ENCODE results near the gene FERD3L. TPM values are rescaled to one million over a fixed set of nuclear protein-coding genes. Genes with fewer than 3 reads are reported as not detected.
A peak's percentile ranks its signal among the peaks of the same experiment; 100 is the strongest.
"Not testable (repeated sequence)": the region's sequence is repeated elsewhere in the genome, so short reads cannot be mapped to it uniquely, and the experiment has no call there.

FERD3L gene, protein sequence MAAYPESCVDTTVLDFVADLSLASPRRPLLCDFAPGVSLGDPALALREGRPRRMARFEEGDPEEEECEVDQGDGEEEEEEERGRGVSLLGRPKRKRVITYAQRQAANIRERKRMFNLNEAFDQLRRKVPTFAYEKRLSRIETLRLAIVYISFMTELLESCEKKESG
- total RNA-seq (2014; rRNA removed; shearing (Covaris generic)), result not detected in 2 replicates

DNA sequence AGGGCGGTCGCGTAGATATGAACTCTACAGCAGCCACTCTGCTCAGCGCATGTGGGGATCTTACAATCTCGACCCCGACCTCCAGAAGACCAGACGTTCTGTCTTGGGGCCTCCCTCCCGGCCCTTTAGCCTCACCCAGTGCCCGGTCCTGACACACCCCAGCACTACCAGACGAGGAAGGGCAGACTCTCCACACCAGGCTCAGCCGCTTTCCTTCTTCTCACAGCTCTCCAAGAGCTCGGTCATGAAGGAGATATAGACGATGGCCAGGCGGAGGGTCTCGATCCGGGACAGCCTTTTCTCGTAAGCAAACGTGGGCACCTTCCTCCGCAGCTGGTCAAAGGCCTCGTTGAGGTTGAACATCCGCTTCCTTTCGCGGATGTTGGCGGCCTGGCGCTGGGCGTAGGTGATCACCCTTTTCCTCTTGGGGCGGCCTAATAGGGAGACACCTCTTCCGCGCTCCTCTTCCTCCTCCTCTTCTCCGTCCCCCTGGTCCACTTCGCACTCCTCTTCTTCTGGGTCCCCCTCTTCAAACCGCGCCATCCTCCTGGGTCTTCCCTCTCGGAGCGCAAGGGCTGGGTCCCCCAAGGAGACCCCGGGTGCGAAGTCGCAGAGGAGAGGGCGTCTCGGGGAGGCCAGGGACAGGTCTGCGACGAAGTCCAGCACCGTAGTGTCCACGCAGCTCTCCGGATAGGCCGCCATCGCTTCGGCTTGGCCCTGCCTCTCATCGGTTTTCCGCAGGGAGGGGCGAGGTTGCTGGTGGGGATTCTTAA is at the start of gene FERD3L:
Gene FERD3L (minus strand): TSS at position 761 of the 773 bp plus-strand sequence. CDS start 59 bp downstream, at position 702.
- no peak for DNase-seq (ENCODE audit: low spot score)

DNA sequence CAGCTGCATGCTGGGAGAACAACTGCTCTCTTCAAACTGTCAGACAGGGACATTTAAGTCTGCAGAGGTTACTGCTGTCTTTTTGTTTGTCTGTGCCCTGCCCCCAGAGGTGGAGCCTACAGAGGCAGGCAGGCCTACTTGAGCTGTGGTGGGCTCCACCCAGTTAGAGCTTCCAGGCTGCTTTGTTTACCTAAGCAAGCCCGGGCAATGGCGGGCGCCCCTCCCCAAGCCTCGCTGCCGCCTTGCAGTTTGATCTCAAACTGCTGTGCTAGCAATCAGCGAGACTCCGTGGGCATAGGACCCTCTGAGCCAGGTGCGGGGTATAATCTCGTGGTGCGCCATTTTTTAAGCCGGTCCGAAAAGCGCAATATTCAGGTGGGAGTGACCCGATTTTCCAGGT is 49.2 kb upstream of the FERD3L start:
- DNase-seq (ENCODE audit: low spot score), result not testable (repeated sequence)

DNA sequence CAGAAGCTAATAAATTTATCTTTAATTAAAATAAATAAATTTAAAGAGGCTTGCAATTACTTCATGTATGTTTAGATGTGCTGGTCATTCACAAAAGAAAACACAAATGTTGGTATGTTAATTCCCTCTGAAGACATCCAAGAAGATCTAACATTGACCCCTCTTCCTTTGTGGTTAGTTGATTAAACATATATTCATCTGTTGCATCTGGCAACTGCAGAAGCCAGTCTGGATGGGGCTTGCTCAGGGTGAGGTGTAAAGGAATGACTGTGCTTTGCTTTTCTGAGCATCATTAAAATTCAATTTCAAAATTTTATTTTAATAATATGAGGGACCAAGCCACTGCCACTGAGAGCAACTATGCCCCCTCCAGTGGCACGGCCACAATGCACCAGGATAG is 36.4 kb upstream of the FERD3L start:
- no peak for DNase-seq (ENCODE audit: low spot score)

DNA sequence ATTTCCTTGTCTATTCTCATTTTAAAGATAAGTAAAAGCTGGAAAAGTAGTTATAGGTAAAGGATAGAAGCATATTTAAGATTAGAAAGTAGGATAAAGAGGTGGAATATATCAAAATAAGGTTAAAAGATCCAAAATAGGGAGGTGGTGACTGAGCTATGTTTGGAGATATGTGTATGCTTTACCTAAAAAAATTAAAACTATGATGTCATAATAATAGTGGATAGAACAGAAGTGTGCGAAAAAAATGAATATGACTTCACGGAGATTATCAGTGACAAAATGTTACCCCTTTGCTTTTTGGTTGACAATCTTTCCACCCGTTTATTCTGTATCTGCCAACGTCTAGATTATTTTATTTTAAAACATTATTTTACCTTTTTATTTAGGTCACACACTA is 33.4 kb upstream of the FERD3L start:
- no peak for DNase-seq (ENCODE audit: low spot score)

DNA sequence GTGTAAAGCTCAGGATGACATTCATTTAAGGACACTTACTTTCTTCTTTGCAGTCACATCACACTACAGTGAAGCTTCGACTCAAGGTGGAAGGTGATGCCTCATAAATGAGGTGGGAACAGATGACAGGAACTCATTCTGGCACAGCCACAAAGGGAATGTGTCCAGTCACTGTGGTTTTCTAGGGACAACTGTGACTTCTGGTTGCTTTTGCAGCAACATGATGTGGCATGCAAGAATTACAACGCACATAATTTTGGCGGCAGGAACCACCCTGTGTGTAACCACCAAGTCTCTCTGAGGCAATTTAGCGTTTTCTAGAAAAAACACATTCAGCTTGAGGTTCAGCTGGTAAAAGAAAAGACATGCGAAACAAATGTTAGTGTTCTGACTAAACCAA is 32.0 kb upstream of the FERD3L start:
- peak; percentile 4 for DNase-seq (ENCODE audit: low spot score)

DNA sequence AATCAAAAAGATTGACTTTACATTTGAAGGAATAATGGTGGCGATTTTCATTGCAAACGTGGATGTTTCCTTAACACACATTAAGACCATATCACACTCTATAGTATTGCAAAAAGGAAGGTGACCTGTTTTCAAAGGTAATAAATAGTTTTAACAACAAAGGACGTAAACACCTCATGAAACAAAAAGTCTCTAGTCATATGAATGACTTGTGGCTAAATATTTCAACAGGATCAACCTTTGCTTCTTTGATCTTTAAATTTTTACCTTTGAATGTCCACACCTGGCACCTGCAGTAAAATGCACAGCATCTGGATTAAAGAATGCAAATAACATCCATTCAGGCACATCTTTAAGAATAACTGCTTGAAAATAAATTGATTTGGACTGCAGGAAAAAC is 30.0 kb upstream of the FERD3L start:
- no peak for DNase-seq (ENCODE audit: low spot score)

DNA sequence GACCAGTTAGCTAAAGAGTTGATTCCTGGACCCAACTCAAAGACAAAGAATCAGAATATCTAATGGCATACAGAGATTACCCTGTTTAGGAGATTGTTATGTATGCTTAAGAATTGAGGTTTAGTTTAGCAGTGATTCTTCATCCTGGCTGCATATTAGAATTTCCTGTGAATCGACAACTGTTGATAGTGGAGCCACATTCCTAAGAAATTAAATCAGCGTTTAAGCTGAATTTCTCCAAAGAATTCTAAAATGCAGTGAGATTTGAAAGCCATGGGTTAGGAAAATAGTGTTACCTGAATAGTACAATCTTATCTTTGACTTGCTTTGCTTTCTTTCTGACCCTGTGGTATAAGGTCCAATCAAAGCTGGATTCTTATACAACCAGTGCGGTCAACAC is 16.4 kb upstream of the FERD3L start:
- no peak for DNase-seq (ENCODE audit: low spot score)

DNA sequence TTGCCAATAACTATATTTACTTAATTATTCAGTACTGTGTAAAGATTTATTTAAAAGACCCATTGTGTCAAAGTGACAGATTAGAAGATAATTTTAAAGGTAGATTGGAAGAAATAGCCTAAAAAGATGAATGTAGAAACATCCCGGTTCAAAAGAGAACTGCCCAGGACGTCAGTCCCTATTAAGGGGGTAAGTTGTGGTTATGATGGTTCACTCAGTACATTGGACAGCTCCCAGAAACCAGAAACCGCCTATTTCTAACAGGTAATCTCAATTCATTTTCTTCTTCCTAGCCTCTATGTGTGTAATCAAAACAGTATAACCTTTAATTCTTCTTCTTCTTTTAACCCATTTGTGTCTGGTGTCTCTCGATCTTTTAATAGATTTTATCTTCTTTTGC is 1.5 kb upstream of the FERD3L start:
- DNase-seq (ENCODE audit: low spot score), result peak; percentile 56

DNA sequence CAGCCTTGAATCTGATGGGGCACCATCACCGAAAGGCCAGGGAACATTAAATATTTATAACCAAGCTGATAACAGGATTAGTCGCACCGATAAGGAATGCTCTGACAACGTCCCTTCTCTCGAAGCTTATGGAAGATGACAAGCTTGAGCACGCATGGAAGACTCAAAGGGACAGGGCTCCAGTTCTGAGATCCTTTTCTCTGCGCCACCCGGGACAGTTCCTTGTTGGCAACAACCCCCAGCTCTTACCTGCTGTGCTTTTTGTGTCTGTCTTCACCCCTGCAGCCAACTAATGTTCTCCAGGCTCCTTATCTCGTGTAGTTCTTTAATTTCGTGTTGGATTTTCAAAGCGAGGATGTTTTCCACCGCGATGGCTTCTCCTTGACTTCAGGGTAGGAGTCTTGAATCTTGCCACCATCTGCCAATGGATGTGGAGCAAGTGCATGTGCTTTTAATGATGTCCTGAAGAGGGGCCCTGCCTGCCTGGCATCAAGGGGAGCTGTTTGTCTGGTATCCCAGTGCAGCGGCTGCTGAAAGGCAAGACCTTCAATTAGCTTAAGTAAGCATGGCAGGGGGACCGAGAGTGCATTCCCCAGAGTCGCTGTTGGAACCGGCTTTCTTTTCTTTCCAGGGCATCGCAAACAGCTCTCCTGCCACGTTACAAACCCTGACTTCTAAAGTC is 354 bp upstream of the FERD3L start:
- DNase-seq (ENCODE audit: low spot score), result no peak

DNA sequence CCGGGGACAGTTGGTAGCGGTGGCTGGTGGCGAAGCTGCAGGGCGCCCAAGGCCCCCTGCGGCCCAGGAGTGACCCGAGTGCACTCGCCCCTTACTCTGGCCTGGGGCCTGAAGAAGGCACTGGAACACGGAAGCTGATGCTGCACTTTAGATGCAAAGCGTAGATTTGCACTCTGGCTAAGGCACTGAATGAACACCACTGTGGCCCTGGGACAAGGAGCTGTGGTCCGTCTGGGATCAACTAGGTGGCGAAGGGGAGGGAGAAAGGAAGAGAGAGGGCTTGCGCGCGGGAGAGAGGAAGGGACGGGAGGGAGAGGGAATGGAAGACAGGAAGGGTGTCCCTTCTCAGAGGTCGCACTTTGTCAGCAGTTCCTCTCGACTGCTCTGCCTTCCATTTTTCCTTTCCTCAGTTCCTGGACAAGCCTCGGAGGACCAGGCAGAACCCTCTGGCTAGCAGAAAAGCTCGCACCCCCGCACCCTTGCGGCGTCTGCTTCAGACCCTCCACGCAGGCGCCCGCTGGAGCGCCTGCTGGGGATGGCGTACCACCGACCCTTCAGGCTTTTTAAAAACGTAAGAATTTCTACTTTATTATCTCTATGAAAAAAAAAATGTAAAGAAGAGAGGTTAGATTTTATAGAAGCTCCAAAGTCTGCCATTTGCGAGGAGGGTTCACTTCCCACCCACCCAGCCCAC is 1.2 kb downstream of the FERD3L start:
- no peak for DNase-seq (ENCODE audit: low spot score)

DNA sequence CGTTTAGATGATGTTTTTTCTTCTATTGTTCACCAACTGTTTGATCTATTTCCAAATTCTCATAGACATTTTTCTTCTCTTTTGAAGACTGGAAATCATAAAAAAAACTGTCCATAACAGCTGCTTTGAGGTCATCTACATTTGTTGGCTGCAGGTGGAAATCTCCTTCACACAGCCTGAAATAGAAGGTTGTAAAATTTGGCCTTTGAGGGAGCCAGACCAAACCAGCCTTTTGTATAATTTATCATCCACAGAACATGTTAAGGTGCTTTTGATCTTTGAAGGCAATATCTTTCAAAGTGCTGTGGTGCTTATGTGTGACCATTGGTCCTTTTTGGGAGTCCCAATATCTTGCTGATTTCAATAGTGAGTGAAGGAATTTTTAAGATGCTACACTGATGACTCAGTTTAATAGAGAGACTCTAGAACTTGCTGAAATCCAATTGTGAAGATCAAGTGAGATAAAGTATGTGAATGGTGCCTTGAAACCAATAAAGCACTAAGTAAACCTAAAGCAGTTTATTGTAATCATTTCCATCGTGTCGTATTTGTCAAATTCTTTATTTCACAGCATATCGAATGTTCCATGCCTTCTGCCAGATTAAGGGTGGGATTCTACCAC is 5.4 kb downstream of the FERD3L start:
- DNase-seq (ENCODE audit: low spot score), result no peak

DNA sequence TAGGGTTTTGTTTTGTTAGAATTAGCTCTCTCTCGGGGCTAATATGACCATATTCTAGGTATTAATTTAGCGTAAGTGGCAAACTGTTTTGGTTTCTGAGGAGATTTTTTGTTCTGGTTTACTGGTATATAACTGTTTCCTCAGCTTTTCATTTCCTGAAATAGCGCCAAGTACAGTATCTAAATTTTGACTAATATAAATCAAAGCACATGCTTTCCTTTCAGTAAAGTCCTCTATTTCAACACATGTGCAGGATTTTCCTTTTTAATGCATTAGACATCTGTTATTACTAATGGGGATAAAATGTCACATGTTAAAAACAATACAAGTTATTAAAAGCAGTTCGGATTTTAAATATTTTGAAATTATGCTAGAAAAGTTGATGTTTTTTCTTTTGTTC is 11.3 kb downstream of the FERD3L start:
- DNase-seq (ENCODE audit: low spot score), result no peak

DNA sequence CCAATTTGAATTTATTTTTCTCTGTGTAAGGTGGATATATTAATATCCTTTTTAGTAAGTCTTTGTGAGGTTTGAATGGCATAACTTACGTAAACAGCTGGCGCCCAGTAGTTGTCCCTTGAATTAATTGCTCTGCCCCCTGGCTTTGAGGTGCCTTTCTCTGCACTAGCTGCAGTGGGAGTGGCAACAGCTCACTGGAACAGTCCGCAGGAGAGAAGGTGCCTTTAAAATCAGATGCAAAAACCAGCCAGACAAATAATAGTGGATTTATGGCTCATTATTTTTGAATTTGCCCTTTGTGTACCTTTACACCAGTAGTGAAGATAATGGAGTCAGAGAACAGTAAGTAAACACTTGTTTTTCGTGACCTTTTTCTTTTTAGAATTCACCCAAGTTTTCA is 11.8 kb downstream of the FERD3L start:
- DNase-seq (ENCODE audit: low spot score), result no peak

DNA sequence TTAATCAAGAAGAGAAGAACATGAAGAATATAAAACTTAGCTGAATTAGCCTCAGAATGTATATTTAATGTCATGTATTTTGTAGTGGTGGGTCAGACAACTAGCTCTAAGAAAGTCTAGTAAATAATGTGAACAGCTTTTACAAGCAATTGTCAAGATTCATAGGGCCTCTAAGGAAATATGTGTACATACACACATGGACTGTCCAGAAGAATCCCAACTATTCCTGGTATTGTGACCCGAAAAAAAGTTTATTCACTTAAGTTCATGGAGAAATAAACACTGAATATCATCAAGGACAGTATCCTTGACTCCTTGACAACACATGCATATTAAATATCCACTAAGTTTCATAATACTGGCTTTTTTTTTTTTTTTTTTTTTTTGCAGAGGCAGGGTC is 16.4 kb downstream of the FERD3L start:
- no peak for DNase-seq (ENCODE audit: low spot score)

DNA sequence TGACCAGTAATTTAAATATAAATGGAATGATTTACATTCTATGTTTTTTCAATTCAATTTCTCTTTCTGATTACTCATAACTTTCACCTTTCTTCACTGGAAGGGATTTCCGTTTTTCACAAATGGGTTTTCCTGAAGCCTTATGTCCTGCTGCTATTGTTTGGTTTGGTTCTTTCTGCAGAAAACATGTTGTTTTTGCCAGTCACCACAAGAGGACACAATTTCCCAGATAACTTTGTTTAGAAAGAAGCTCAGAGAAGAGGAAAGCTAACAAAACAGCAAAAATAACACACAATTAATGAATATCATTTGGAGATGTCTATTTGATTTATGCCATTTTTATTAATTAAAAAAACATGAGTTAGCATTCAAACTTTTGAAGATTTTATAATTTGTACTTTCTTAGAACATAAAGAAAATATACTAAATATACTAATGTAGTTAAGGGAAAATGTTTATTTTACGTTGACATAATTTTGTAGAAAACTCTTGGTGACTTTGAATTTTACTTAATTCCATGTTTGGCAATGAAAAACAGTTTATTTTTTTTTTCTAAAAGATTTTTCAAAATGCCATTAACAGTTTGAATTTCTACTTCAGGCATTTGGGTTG is 23.1 kb downstream of the FERD3L start:
- peak; percentile 59 for DNase-seq (ENCODE audit: low spot score)

DNA sequence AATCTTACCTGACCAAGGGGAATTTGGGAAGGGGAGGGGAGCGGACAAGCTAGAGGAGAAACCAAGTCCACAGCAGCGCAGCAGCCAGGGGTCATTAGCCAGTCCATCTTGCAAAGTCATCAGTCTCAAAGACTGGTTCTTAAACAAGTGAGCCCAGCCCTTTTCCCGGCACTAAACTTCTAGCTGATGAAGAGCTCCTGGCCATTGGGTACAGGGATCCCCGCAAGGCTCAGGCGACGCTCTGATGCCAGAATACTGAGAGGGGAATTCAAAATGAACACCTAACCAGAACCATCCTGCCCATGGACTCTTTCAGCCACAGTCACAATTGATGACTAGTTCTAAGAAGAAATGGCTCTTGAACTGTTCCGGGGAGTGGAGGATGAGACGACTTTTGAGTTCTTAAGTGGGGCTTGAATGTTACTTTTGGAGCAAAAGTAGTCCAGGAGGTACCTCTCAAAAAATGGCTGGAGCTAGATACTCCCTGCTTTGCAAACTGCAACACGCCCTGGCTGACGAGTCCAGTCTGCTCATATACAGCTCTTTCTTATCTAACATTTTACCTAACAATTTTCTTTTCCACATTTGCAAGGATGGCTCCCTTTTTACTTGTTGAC is 25.2 kb downstream of the FERD3L start:
- DNase-seq (ENCODE audit: low spot score), result no peak

DNA sequence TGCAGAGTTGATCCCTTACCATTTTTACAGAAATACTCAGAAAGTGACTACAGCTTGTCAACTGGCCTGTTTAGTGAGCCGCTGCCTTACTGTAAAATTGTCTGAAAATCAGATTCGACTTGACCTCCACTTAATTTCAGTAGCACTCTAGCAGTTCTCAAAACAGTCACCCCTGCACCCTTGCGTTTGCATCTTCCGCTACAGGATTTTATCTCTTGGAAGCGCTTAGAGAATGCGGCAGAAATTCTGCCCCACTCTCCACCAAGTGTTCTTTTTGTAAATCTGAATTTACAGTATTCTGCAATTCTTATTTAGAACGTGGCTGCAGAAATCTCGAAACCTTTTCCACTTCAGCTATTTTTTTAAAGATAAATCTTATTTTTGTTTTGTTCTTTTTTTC is 25.8 kb downstream of the FERD3L start:
- no peak for DNase-seq (ENCODE audit: low spot score)

DNA sequence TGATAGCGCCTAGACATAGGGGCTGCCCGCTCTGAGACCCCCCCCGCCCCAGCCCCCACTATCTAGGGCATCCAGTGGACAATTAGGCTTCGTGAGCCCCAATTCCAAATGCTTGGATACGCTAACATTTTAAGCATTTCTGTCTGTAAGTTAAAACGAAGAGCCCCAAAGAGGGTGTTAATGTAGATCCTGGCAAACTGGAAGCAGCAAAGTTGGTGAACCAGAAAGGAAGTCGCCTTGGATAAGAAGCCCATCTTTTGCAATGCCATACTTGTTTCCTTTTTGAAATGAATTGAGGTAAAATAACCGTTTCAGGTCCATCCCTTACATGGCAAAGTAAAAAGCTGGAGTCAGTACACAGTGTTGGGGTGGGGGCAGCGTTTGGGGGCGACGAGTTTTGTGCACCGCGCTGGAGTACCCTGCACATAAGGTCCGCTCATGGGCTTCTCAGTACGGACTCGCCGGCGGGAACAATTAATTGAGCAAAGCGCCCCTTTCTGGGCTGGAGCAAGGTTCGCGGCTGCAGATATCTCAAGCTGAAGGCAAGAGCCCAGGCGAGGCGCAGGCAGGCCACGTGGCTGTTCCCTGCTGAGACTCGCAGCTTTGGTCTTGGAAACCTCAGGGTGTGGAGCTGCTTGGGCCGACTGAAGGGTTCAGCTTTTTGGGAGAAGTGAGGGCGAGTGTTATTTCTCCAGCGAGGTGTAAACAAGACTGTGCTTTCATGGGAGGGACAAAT is 26.4 kb downstream of the FERD3L start:
- DNase-seq (ENCODE audit: low spot score), result no peak

DNA sequence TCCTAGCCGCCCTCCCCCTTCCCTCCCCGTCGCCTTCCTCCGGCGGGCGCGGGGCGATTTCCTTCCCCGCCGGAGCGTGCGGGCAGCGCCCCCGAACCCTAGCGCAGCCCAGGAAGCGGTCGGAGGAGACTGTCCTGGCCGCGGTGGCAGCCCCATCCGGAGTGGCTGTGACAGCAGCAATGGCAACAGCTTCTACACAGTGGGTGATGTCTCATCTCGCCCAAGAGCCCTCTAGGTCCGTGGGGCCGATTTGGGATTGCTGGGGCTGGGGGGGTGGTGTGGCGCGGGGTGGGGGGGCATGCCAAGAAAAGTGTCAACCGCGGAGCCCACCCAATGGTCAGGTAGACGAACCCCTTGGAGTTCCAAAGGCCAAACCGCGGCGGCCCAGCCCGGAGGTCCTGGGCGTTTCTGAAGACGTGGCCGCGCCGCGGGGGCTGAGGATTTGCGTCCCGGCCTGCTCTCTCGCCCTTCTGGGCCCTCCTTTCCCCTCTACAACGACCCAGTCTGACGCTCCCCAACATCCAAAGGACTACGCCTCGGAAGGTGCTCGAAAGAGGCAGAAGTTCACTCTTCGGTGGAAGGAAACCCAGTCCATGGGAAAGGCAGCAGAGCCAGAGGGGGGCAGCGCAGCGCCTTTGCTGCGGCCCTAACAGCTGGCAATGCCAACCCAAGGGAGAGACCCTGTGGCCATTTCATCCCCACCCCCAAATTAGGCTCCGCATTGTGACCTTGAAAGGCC is 27.2 kb downstream of the FERD3L start:
- DNase-seq (ENCODE audit: low spot score), result no peak
